Neural cell (in vitro differentiated cells): Measurements from ENCODE around the gene TOP3A.

Experiments
- TAF1 ChIP-seq: IDR thresholded peaks from 2 replicates; pipeline ENCODE4 v1.6.1; 2012; ENCODE audit warnings: low read depth
- TF ChIP-seq, protein P1 (sequence below): fragments of 450-650 bp; IDR thresholded peaks from 2 replicates; pipeline ENCODE4 v1.5.1; 2014; ENCODE audit warnings: antibody characterized with exemption, mild to moderate bottlenecking, moderate library complexity; ENCODE audit not compliant: poor library complexity, severe bottlenecking
- TF ChIP-seq, protein P2 (sequence below): IDR thresholded peaks from 2 replicates; pipeline ENCODE4 v1.6.1; 2012; ENCODE audit warnings: borderline replicate concordance

DNA sequence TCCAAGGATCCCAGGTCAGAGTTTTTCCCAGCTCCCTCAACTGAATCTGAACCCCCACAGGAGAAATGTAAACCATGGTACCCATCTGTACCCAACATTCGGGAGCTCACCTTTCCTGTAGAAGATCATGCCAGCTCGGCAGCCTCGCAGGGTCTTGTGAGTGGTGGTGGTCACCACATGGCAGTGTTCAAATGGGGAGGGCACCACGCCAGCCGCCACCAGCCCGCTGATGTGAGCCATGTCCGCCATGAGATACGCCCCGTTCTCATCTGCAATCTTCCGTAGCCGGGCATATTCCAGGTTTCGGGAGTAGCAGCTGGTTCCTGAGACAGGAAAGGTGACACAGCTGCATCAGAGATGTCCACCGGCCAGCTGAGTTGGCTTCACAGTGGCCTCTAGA is 25.1 kb upstream of the TOP3A start:
- TF ChIP-seq, protein P1, sequence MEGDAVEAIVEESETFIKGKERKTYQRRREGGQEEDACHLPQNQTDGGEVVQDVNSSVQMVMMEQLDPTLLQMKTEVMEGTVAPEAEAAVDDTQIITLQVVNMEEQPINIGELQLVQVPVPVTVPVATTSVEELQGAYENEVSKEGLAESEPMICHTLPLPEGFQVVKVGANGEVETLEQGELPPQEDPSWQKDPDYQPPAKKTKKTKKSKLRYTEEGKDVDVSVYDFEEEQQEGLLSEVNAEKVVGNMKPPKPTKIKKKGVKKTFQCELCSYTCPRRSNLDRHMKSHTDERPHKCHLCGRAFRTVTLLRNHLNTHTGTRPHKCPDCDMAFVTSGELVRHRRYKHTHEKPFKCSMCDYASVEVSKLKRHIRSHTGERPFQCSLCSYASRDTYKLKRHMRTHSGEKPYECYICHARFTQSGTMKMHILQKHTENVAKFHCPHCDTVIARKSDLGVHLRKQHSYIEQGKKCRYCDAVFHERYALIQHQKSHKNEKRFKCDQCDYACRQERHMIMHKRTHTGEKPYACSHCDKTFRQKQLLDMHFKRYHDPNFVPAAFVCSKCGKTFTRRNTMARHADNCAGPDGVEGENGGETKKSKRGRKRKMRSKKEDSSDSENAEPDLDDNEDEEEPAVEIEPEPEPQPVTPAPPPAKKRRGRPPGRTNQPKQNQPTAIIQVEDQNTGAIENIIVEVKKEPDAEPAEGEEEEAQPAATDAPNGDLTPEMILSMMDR: no peak
- TF ChIP-seq TAF1: no peak
- TF ChIP-seq, protein P2, sequence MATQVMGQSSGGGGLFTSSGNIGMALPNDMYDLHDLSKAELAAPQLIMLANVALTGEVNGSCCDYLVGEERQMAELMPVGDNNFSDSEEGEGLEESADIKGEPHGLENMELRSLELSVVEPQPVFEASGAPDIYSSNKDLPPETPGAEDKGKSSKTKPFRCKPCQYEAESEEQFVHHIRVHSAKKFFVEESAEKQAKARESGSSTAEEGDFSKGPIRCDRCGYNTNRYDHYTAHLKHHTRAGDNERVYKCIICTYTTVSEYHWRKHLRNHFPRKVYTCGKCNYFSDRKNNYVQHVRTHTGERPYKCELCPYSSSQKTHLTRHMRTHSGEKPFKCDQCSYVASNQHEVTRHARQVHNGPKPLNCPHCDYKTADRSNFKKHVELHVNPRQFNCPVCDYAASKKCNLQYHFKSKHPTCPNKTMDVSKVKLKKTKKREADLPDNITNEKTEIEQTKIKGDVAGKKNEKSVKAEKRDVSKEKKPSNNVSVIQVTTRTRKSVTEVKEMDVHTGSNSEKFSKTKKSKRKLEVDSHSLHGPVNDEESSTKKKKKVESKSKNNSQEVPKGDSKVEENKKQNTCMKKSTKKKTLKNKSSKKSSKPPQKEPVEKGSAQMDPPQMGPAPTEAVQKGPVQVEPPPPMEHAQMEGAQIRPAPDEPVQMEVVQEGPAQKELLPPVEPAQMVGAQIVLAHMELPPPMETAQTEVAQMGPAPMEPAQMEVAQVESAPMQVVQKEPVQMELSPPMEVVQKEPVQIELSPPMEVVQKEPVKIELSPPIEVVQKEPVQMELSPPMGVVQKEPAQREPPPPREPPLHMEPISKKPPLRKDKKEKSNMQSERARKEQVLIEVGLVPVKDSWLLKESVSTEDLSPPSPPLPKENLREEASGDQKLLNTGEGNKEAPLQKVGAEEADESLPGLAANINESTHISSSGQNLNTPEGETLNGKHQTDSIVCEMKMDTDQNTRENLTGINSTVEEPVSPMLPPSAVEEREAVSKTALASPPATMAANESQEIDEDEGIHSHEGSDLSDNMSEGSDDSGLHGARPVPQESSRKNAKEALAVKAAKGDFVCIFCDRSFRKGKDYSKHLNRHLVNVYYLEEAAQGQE: no peak
